H1 (cell line): ENCODE results near the gene QSER1. TPM values are rescaled to one million over a fixed set of nuclear protein-coding genes. Genes with fewer than 3 reads are reported as not detected.

Experiments used
- CTCF ChIA-PET: fragments of 300-600 bp; sonication (Branson Sonifier 250); formaldehyde crosslinking; loops from one replicate; lab custom pipeline; 2021; ENCODE audit not compliant: partially characterized antibody; lab: Charles Lee
- POLR2A ChIA-PET: fragments of 300-600 bp; sonication (Branson Sonifier 250); formaldehyde crosslinking; loops from one replicate; lab custom pipeline; 2021; ENCODE audit warnings: inconsistent platforms; ENCODE audit not compliant: partially characterized antibody; lab: Charles Lee
- DNase-seq, 2 experiments: peaks; one replicate each; pipeline versions ENCODE4 v3.0.0 to v3.0.0-alpha.2; 2010 to 2022; ENCODE audit warnings: low spot score in 2 of 2, low read depth in 1 of 2, mixed read lengths in 1 of 2
- FAIRE-seq: peaks from 2 replicates; lab custom pipeline; 2011; peaks lifted over from hg19 to GRCh38; lab: Jason Lieb, UNC
- H2AFZ ChIP-seq: 2 replicates; pipeline ENCODE4 v1.8.1; 2012; ENCODE audit warnings: low read length, inconsistent platforms
- H2AK5ac ChIP-seq: 2 replicates; pipeline ENCODE4 v1.6.1; 2013; ENCODE audit warnings: low read depth, low read length
- H2BK120ac ChIP-seq: replicated peaks from 2 replicates; pipeline ENCODE3; 2013; ENCODE audit warnings: low read depth, low read length, inconsistent platforms
- H2BK12ac ChIP-seq: 2 replicates; pipeline ENCODE4 v1.6.1; 2013; ENCODE audit warnings: low read depth, low read length
- H2BK15ac ChIP-seq: 2 replicates; pipeline ENCODE4 v1.6.1; 2013; ENCODE audit warnings: low read length
- H2BK20ac ChIP-seq: 2 replicates; pipeline ENCODE4 v1.6.1; 2013; ENCODE audit warnings: low read length
- H2BK5ac ChIP-seq: 2 replicates; pipeline ENCODE4 v1.6.1; 2013; ENCODE audit warnings: low read depth, low read length
- H3K14ac ChIP-seq: 2 replicates; pipeline ENCODE4 v1.6.1; 2013; ENCODE audit warnings: inconsistent platforms; ENCODE audit not compliant: insufficient read length
- H3K18ac ChIP-seq: 2 replicates; pipeline ENCODE4 v1.6.1; 2013; ENCODE audit warnings: low read length; ENCODE audit errors: extremely low read depth
- H3K23ac ChIP-seq: 2 replicates; pipeline ENCODE4 v1.6.1; 2013; ENCODE audit warnings: inconsistent platforms; ENCODE audit not compliant: insufficient read length
- H3K23me2 ChIP-seq: 2 replicates; pipeline ENCODE4 v1.6.1; 2013; ENCODE audit warnings: low read depth, low read length
- H3K27ac ChIP-seq: 2 replicates; pipeline ENCODE4 v1.6.1; 2011; ENCODE audit warnings: low read depth, low read length, inconsistent platforms
- H3K27me3 ChIP-seq, 4 experiments: replicated peaks in 1 of 4; 1 replicate in 1 of 4; 2 replicates in 3 of 4; pipeline versions ENCODE4 v1.6.1 to v1.8.1; 2011 to 2013; ENCODE audit warnings: low read length in 3 of 4, mild to moderate bottlenecking in 3 of 4, inconsistent platforms in 2 of 4, mixed read lengths in 2 of 4, moderate library complexity in 1 of 4; ENCODE audit not compliant: control insufficient read depth in 3 of 4, insufficient read depth in 3 of 4; ENCODE audit errors: extremely low read depth in 1 of 4
- H3K36me3 ChIP-seq, 4 experiments: 2 replicates each; pipeline versions ENCODE4 v1.6.1 to v1.8.1; 2011 to 2013; ENCODE audit warnings: mild to moderate bottlenecking in 4 of 4, low read length in 3 of 4, moderate library complexity in 2 of 4, control low read depth in 1 of 4, inconsistent platforms in 1 of 4; ENCODE audit not compliant: insufficient read depth in 4 of 4, control insufficient read depth in 2 of 4
- H3K4ac ChIP-seq: replicated peaks from 2 replicates; pipeline ENCODE3; 2013; ENCODE audit warnings: low read length, low read depth, mixed read lengths, inconsistent platforms; ENCODE audit not compliant: insufficient read length
- H3K4me1 ChIP-seq, 4 experiments: replicated peaks in 1 of 4; 1 replicate in 1 of 4; 2 replicates in 3 of 4; pipeline versions ENCODE4 v1.6.1 to v1.8.1; 2011 to 2013; ENCODE audit warnings: low read length in 3 of 4, inconsistent platforms in 2 of 4, mixed read lengths in 1 of 4; ENCODE audit not compliant: insufficient read depth in 4 of 4, control insufficient read depth in 3 of 4
- H3K4me2 ChIP-seq, 2 experiments: 2 replicates each; pipeline versions ENCODE4 v1.6.1 to v1.8.1; 2011 to 2013; ENCODE audit warnings: low read depth in 2 of 2, low read length in 2 of 2, control low read depth in 1 of 2, inconsistent platforms in 1 of 2, mild to moderate bottlenecking in 1 of 2; ENCODE audit not compliant: insufficient read depth in 1 of 2
- H3K4me3 ChIP-seq, 4 experiments: fragments of 200-600, 300-600 bp in 1 of 4; sonication (generic), shearing (Covaris generic), sonication (Bioruptor Twin) in 1 of 4; 2 replicates each; pipeline versions ENCODE4 v1.5.1 to v1.8.1; 2011 to 2016; ENCODE audit warnings: low read length in 4 of 4, low read depth in 3 of 4, control low read depth in 2 of 4, inconsistent platforms in 2 of 4, mild to moderate bottlenecking in 2 of 4, mixed read lengths in 1 of 4, moderate library complexity in 1 of 4; ENCODE audit not compliant: insufficient read depth in 2 of 4; ENCODE audit errors: extremely low read depth in 1 of 4
- H3K56ac ChIP-seq: replicated peaks from 2 replicates; pipeline ENCODE3; 2013; ENCODE audit warnings: low read depth, mild to moderate bottlenecking, mixed read lengths, low read length, inconsistent platforms; ENCODE audit not compliant: insufficient read length
- H3K79me1 ChIP-seq: 2 replicates; pipeline ENCODE4 v1.6.1; 2013; ENCODE audit warnings: low read depth, low read length, control low read depth
- H3K79me2 ChIP-seq, 2 experiments: 2 replicates each; pipeline versions ENCODE4 v1.6.1 to v1.8.1; 2012 to 2013; ENCODE audit warnings: low read length in 2 of 2, mild to moderate bottlenecking in 2 of 2, inconsistent platforms in 1 of 2; ENCODE audit not compliant: insufficient read depth in 2 of 2, control insufficient read depth in 1 of 2
- H3K9ac ChIP-seq, 4 experiments: replicated peaks in 1 of 4; 1 replicate in 1 of 4; 2 replicates in 3 of 4; pipeline versions ENCODE4 v1.6.1 to v1.8.1; 2011 to 2013; ENCODE audit warnings: low read depth in 3 of 4, low read length in 3 of 4, control low read depth in 2 of 4, mild to moderate bottlenecking in 2 of 4, moderate library complexity in 2 of 4, inconsistent platforms in 1 of 4; ENCODE audit errors: extremely low read depth in 1 of 4
- H3K9me3 ChIP-seq, 2 experiments: 2 replicates each; pipeline versions ENCODE4 v1.6.1 to v1.8.1; 2012 to 2013; ENCODE audit warnings: mild to moderate bottlenecking in 2 of 2, moderate library complexity in 2 of 2, control low read depth in 1 of 2, inconsistent platforms in 1 of 2, low read depth in 1 of 2, low read length in 1 of 2, mixed read lengths in 1 of 2; ENCODE audit not compliant: insufficient read depth in 2 of 2
- H4K20me1 ChIP-seq, 2 experiments: replicated peaks in 1 of 2; 2 replicates each; pipeline versions ENCODE3 to v1.8.1; 2011 to 2013; ENCODE audit warnings: inconsistent platforms in 2 of 2, low read length in 2 of 2, mild to moderate bottlenecking in 1 of 2; ENCODE audit not compliant: insufficient read depth in 2 of 2, control insufficient read depth in 1 of 2
- H4K5ac ChIP-seq: 2 replicates; pipeline ENCODE4 v1.6.1; 2013; ENCODE audit warnings: low read length, low read depth, mixed read lengths, inconsistent platforms; ENCODE audit not compliant: insufficient read length
- H4K8ac ChIP-seq: 2 replicates; pipeline ENCODE4 v1.8.0; 2013; ENCODE audit warnings: mild to moderate bottlenecking, moderate library complexity, low read length, inconsistent platforms; ENCODE audit not compliant: insufficient read depth; ENCODE audit errors: extremely low read depth
- H4K91ac ChIP-seq: replicated peaks from 2 replicates; pipeline ENCODE3; 2013; ENCODE audit warnings: low read length, mixed read lengths, inconsistent platforms; ENCODE audit not compliant: insufficient read length
- CBX8 ChIP-seq: fragments of 300-800, 300-1000 bp; sonication (generic); IDR thresholded peaks from 2 replicates; pipeline ENCODE4 v1.7.1; 2016; ENCODE audit warnings: low read depth, low read length, borderline replicate concordance
- CEBPB ChIP-seq: IDR thresholded peaks from 2 replicates; pipeline ENCODE4 v1.6.1; 2012; ENCODE audit warnings: low read depth, low read length
- EGR1 ChIP-seq: IDR thresholded peaks from 2 replicates; pipeline ENCODE4 v1.6.1; 2011; ENCODE audit warnings: low read depth, low read length, borderline replicate concordance
- GABPA ChIP-seq: IDR thresholded peaks from 2 replicates; pipeline ENCODE4 v1.6.1; 2011; ENCODE audit warnings: mild to moderate bottlenecking, low read length, moderate library complexity, borderline replicate concordance; ENCODE audit not compliant: insufficient read depth
- PHF8 ChIP-seq: fragments of 200-600 bp; sonication (generic); conservative IDR thresholded peaks from 2 replicates; pipeline ENCODE4 v1.7.1; 2012; ENCODE audit warnings: low read depth, mild to moderate bottlenecking, inconsistent platforms, low read length, moderate library complexity
- RFX5 ChIP-seq: IDR thresholded peaks from 2 replicates; pipeline ENCODE4 v1.6.1; 2011; ENCODE audit warnings: low read depth, low read length, improper control_type of control experiment, borderline replicate concordance
- SIRT6 ChIP-seq: IDR thresholded peaks from one replicate; pipeline ENCODE4 v1.7.1; 2012; ENCODE audit warnings: low read length, inconsistent platforms
- YY1 ChIP-seq: IDR thresholded peaks from 2 replicates; pipeline ENCODE4 v1.6.1; 2011; ENCODE audit warnings: low read depth, mild to moderate bottlenecking, low read length
- WGBS, 2 experiments: shearing (Covaris generic) in 1 of 2; methylation state at CpG; one replicate each; pipeline versions ENCODE4 v1.1.6 to v1.1.7; 2013 to 2015; ENCODE audit warnings: low lambda C conversion rate in 2 of 2, mixed read lengths in 2 of 2, inconsistent platforms in 1 of 2, low coverage in 1 of 2, missing lambda C conversion rate in 1 of 2; ENCODE audit not compliant: insufficient replicate concordance in 2 of 2, insufficient coverage in 1 of 2, insufficient read length in 1 of 2; ENCODE audit errors: extremely low coverage in 1 of 2, missing lambda C conversion rate in 1 of 2; 5-methylcytosine and 5-hydroxymethylcytosine counted together
- polyA plus RNA-seq, 7 experiments: library from polyadenylated mRNA; depleted of rRNA in 3 of 7; stranded (reverse) in 5 of 7; unstranded in 2 of 7; fragments of >200 nt in 5 of 7; fragments of 200-250 nt in 2 of 7; gene quantifications; 1 replicate in 5 of 7; 2 replicates in 1 of 7; 4 replicates in 1 of 7; pipeline versions ENCODE4 v1.2.1 to v1.2.3, GENCODE V29; 2011 to 2013; ENCODE audit warnings: missing spikeins in 2 of 7, mixed read lengths in 2 of 7
- total RNA-seq: library from RNA; stranded (reverse); fragmentation: NEBNext Ultra II Directional; extraction: Animal tissue kit (Norgen Biotek cat#: 25700); gene quantifications from 2 replicates; pipeline ENCODE4 v1.2.1, GENCODE V29; 2021

QSER1 gene
- total and polyA plus RNA-seq, 2 of the 8 experiments (the other 6 are each of a cell fraction or from before 2014, with no cell fraction given), result 29.3 to 117 TPM

GRCh38 chr11:32883421-32883820 is 9.2 kb upstream of the QSER1 start:
- WGBS, 2 experiments, result 94% methylated on average over 3 of the region's 3 CpGs; no CpG with 5 or more reads in 1 of the 2 experiments
- no peak for DNase-seq

More at GRCh38 chr11:32883421-32883820, 9.2 kb upstream of the QSER1 start:
- H4K91ac ChIP-seq, result no peak overlapping the region
- H4K20me1 ChIP-seq, result no peaks in the 10 kb centered on the region
- H3K4me3 ChIP-seq, result no peak overlapping the region
- no peak overlapping the region for H3K18ac ChIP-seq
- CTCF ChIA-PET, result interaction anchor here (0.8 to 5.9 kb wide), 4 partner anchors 15 to 89 kb away, joined by 3 to 55 read pairs (median 3); partner anchors contain the start of gene CCDC73
- TF ChIP-seq PHF8 (no peak), GABPA (no peak), RFX5 (no peak), CBX8 (no peak), EGR1 (no peak), CEBPB (no peak), SIRT6 (no peak), YY1 (no peak)
- H3K27me3 ChIP-seq, result no peaks in the 10 kb centered on the region
- H3K79me2 ChIP-seq, result no peaks in the 10 kb centered on the region
- H3K14ac ChIP-seq, result no peak overlapping the region
- no peak overlapping the region for H3K4me2 ChIP-seq
- H4K5ac ChIP-seq, result no peak overlapping the region
- H2AFZ ChIP-seq, result no peak overlapping the region
- H3K27ac ChIP-seq, result no peak overlapping the region
- no peak overlapping the region for H2AK5ac ChIP-seq
- no peak overlapping the region for H4K8ac ChIP-seq
- no peak overlapping the region for H3K9ac ChIP-seq
- no peak overlapping the region for H2BK120ac ChIP-seq
- no peak for FAIRE-seq
- H3K4ac ChIP-seq, result no peak overlapping the region
- POLR2A ChIA-PET, result interaction anchor here (0.7 to 2.2 kb wide), 3 partner anchors 9 to 11 kb away, joined by 3 to 10 read pairs (median 8); partner anchors contain the start of gene QSER1
- H2BK12ac ChIP-seq, result no peak overlapping the region
- H2BK15ac ChIP-seq, result no peak overlapping the region
- H3K36me3 ChIP-seq, result peaks cover 0 to 4% (median 0%) of the 10 kb centered on the region in 4 experiments; a peak in 1 of 8 replicates
- no peak overlapping the region for H2BK20ac ChIP-seq
- no peak overlapping the region for H3K23ac ChIP-seq
- H3K23me2 ChIP-seq, result no peaks in the 10 kb centered on the region
- peaks cover 6 to 9% of the 10 kb centered on the region in 2 experiments for H3K9me3 ChIP-seq
- no peak overlapping the region for H2BK5ac ChIP-seq
- H3K79me1 ChIP-seq, result no peaks in the 10 kb centered on the region
- no peak overlapping the region for H3K56ac ChIP-seq
- peaks cover 0 to 8% (median 4%) of the 10 kb centered on the region in 4 experiments; a peak in 6 of 7 replicates for H3K4me1 ChIP-seq
